H9 (cell line): ENCODE data around the gene BZW1. TPM values are rescaled to one million over a fixed set of nuclear protein-coding genes. Genes with fewer than 3 reads are reported as not detected.

Source experiments
- DNase-seq: peaks from one replicate; pipeline ENCODE4 v3.0.0-alpha.2; 2017
- H2AFZ ChIP-seq: one replicate; pipeline ENCODE4 v1.6.1; 2013; ENCODE audit warnings: mild to moderate bottlenecking, low read length, control low read depth, moderate library complexity
- H2AK5ac ChIP-seq: 2 replicates; pipeline ENCODE4 v1.6.1; 2013; ENCODE audit warnings: low read length, control low read depth, mixed read lengths; ENCODE audit not compliant: insufficient read length
- H2BK120ac ChIP-seq: one replicate; pipeline ENCODE4 v1.6.1; 2013; ENCODE audit warnings: low read depth, mild to moderate bottlenecking, low read length, control low read depth, inconsistent platforms; ENCODE audit not compliant: poor library complexity, severe bottlenecking
- H2BK12ac ChIP-seq: 2 replicates; pipeline ENCODE4 v1.6.1; 2013; ENCODE audit warnings: low read length, control low read depth, mixed read lengths, low read depth; ENCODE audit not compliant: insufficient read length
- H2BK15ac ChIP-seq: 2 replicates; pipeline ENCODE4 v1.6.1; 2013; ENCODE audit warnings: low read depth, low read length, control low read depth
- H2BK20ac ChIP-seq: one replicate; pipeline ENCODE4 v1.6.1; 2013; ENCODE audit warnings: low read depth, mild to moderate bottlenecking, low read length, control low read depth, inconsistent platforms; ENCODE audit not compliant: poor library complexity, severe bottlenecking
- H2BK5ac ChIP-seq: 2 replicates; pipeline ENCODE4 v1.6.1; 2013; ENCODE audit warnings: low read length, control low read depth, mixed read lengths; ENCODE audit not compliant: insufficient read length
- H3K14ac ChIP-seq: 2 replicates; pipeline ENCODE4 v1.6.1; 2013; ENCODE audit warnings: low read length, control low read depth; ENCODE audit not compliant: insufficient read depth
- H3K18ac ChIP-seq: 2 replicates; pipeline ENCODE4 v1.6.1; 2013; ENCODE audit warnings: low read depth, mild to moderate bottlenecking, mixed read lengths, low read length, control low read depth; ENCODE audit not compliant: insufficient read length
- H3K23ac ChIP-seq: 2 replicates; pipeline ENCODE4 v1.6.1; 2013; ENCODE audit warnings: low read length, control low read depth, mixed read lengths, low read depth; ENCODE audit not compliant: insufficient read length
- H3K23me2 ChIP-seq: 2 replicates; pipeline ENCODE4 v1.6.1; 2013; ENCODE audit warnings: low read depth, mild to moderate bottlenecking, mixed read lengths, low read length, control low read depth; ENCODE audit not compliant: insufficient read length, poor library complexity, severe bottlenecking
- H3K27ac ChIP-seq: 2 replicates; pipeline ENCODE4 v1.5.1; 2013; ENCODE audit warnings: low read length, control low read depth, mixed read lengths, low read depth; ENCODE audit not compliant: insufficient read length
- H3K27me3 ChIP-seq: 2 replicates; pipeline ENCODE4 v1.6.1; 2013; ENCODE audit warnings: low read length, control low read depth, inconsistent platforms; ENCODE audit not compliant: insufficient read depth
- H3K4ac ChIP-seq: 2 replicates; pipeline ENCODE4 v1.6.1; 2013; ENCODE audit warnings: low read depth, mild to moderate bottlenecking, control low read depth, inconsistent platforms, low read length, moderate library complexity
- H3K4me1 ChIP-seq: 2 replicates; pipeline ENCODE4 v1.6.1; 2013; ENCODE audit warnings: low read length, control low read depth, inconsistent platforms; ENCODE audit not compliant: insufficient read depth
- H3K4me2 ChIP-seq: 2 replicates; pipeline ENCODE4 v1.6.1; 2013; ENCODE audit warnings: low read length, control low read depth, mixed read lengths; ENCODE audit not compliant: insufficient read length, insufficient read depth
- H3K56ac ChIP-seq: 2 replicates; pipeline ENCODE4 v1.6.1; 2013; ENCODE audit warnings: low read depth, mild to moderate bottlenecking, mixed read lengths, low read length, control low read depth; ENCODE audit not compliant: insufficient read length
- H3K79me1 ChIP-seq: 2 replicates; pipeline ENCODE4 v1.6.1; 2013; ENCODE audit warnings: low read depth, mild to moderate bottlenecking, moderate library complexity, low read length, control low read depth, inconsistent platforms; ENCODE audit not compliant: insufficient read depth, poor library complexity, severe bottlenecking
- H3K79me2 ChIP-seq: 2 replicates; pipeline ENCODE4 v1.6.1; 2013; ENCODE audit warnings: low read length, control low read depth, inconsistent platforms; ENCODE audit not compliant: insufficient read depth
- H3K9ac ChIP-seq: 2 replicates; pipeline ENCODE4 v1.6.1; 2013; ENCODE audit warnings: low read length, control low read depth, mixed read lengths; ENCODE audit not compliant: insufficient read length; ENCODE audit errors: extremely low read depth
- H3K9me3 ChIP-seq: one replicate; pipeline ENCODE4 v1.6.1; 2013; ENCODE audit warnings: low read depth, low read length, inconsistent platforms; ENCODE audit not compliant: control insufficient read depth
- H3T11ph ChIP-seq: one replicate; pipeline ENCODE4 v1.6.1; 2013; ENCODE audit warnings: mild to moderate bottlenecking, low read length, control low read depth, inconsistent platforms
- H4K20me1 ChIP-seq: one replicate; pipeline ENCODE4 v1.6.1; 2013; ENCODE audit not compliant: control insufficient read depth, insufficient read length, insufficient read depth
- H4K5ac ChIP-seq: 2 replicates; pipeline ENCODE4 v1.6.1; 2013; ENCODE audit warnings: low read depth, mild to moderate bottlenecking, mixed read lengths, low read length, control low read depth; ENCODE audit not compliant: insufficient read length
- H4K8ac ChIP-seq: replicated peaks from 2 replicates; pipeline ENCODE4 v1.6.1; 2013; ENCODE audit warnings: low read length, control low read depth, mixed read lengths, low read depth; ENCODE audit not compliant: insufficient read length
- H4K91ac ChIP-seq: 2 replicates; pipeline ENCODE4 v1.6.1; 2013; ENCODE audit warnings: low read depth, mild to moderate bottlenecking, moderate library complexity, mixed read lengths, low read length, control low read depth; ENCODE audit not compliant: insufficient read length
- H3K27ac Mint-ChIP-seq, 3 experiments: 2 replicates in 2 of 3; 3 replicates in 1 of 3; pipeline ENCODE4 v1.8.0; 2020 to 2021; ENCODE audit warnings: mixed read lengths in 3 of 3, mild to moderate bottlenecking in 1 of 3, moderate library complexity in 1 of 3
- H3K27me3 Mint-ChIP-seq: 2 replicates; pipeline ENCODE4 v1.8.0; 2021; ENCODE audit warnings: low read depth, mild to moderate bottlenecking, moderate library complexity, mixed read lengths
- H3K36me3 Mint-ChIP-seq, 3 experiments: 2 replicates in 2 of 3; 3 replicates in 1 of 3; pipeline ENCODE4 v1.8.0; 2020 to 2021; ENCODE audit warnings: low read depth in 3 of 3, mixed read lengths in 3 of 3; ENCODE audit not compliant: insufficient read depth in 1 of 3
- H3K4me1 Mint-ChIP-seq, 2 experiments: 2 replicates each; pipeline ENCODE4 v1.8.0; 2020; ENCODE audit warnings: mixed read lengths in 2 of 2
- H3K4me3 Mint-ChIP-seq, 2 experiments: 2 replicates in 1 of 2; 3 replicates in 1 of 2; pipeline ENCODE4 v1.8.0; 2020 to 2021; ENCODE audit warnings: mild to moderate bottlenecking in 2 of 2, mixed read lengths in 2 of 2, moderate library complexity in 1 of 2
- H3K9me3 Mint-ChIP-seq, 2 experiments: 2 replicates in 1 of 2; 3 replicates in 1 of 2; pipeline ENCODE4 v1.8.0; 2020; ENCODE audit warnings: mild to moderate bottlenecking in 2 of 2, mixed read lengths in 2 of 2, moderate library complexity in 1 of 2
- CTCF ChIP-seq: fragments of 200-600 bp; sonication (generic); conservative IDR thresholded peaks from 3 replicates; pipeline ENCODE4 v1.8.0; 2021; ENCODE audit warnings: antibody characterized with exemption, mild to moderate bottlenecking
- WGBS: extraction: QIAGEN DNeasy Blood & Tissue Kit; methylation state at CpG from one replicate; pipeline ENCODE4 v1.1.7; 2013; ENCODE audit warnings: missing lambda C conversion rate, low lambda C conversion rate, mixed read lengths; ENCODE audit not compliant: insufficient read length; ENCODE audit errors: extremely low coverage; 5-methylcytosine and 5-hydroxymethylcytosine counted together
- total RNA-seq: library from RNA; stranded (reverse); gene quantifications from 2 replicates; pipeline ENCODE4 v1.2.1, GENCODE V29; 2021

BZW1 gene
- total RNA-seq, 1 experiment from 2014 or later, result 370 TPM

- no peak for DNase-seq
- Histone ChIP-seq H4K5ac (no peak overlapping the region), H2BK5ac (no peak overlapping the region), H3K27ac (no peak overlapping the region), H3K4me1 (no peaks in the 10 kb centered on the region), H2AK5ac (no peak overlapping the region), H4K8ac (no peak overlapping the region), H3K9ac (no peak overlapping the region), H3K4me2 (no peak overlapping the region), H3K4ac (no peak overlapping the region), H3K23ac (no peak overlapping the region), H4K20me1 (no peaks in the 10 kb centered on the region), H2BK120ac (no peak overlapping the region), H3K56ac (no peak overlapping the region), H2BK15ac (no peak overlapping the region), H3K79me1 (no peaks in the 10 kb centered on the region), H3K79me2 (no peaks in the 10 kb centered on the region), H3T11ph (no peak overlapping the region), H3K14ac (no peak overlapping the region), H4K91ac (no peak overlapping the region), H2AFZ (no peak overlapping the region), H3K9me3 (no peaks in the 10 kb centered on the region), H3K27me3 (no peaks in the 10 kb centered on the region), H3K23me2 (no peaks in the 10 kb centered on the region), H2BK20ac (no peak overlapping the region), H3K18ac (no peak overlapping the region), H2BK12ac (no peak overlapping the region)
- H3K27me3 Mint-ChIP-seq, result no peaks in the 10 kb centered on the region
- no peak overlapping the region for H3K27ac Mint-ChIP-seq
- TF ChIP-seq CTCF, result no peak
- H3K9me3 Mint-ChIP-seq, result no peaks in the 10 kb centered on the region
- no peak overlapping the region for H3K4me3 Mint-ChIP-seq
- H3K4me1 Mint-ChIP-seq, result no peaks in the 10 kb centered on the region
- H3K36me3 Mint-ChIP-seq, result peaks cover 8 to 37% (median 35%) of the 10 kb centered on the region in 3 experiments
- WGBS, result no CpG with 5 or more reads among the region's 3 CpGs
Observed at GRCh38 chr2:200871151-200871550, 59.4 kb downstream of the BZW1 start.
